H1 (cell line): ENCODE measurements around the gene SCG3.

Experiments
- ASH2L ChIP-seq: fragments of 200-600, 300-600 bp; sonication (generic); IDR thresholded peaks from one replicate; pipeline ENCODE4 v1.7.1; 2017; ENCODE audit warnings: low read length
- CBX8 ChIP-seq: fragments of 300-800, 300-1000 bp; sonication (generic); IDR thresholded peaks from 2 replicates; pipeline ENCODE4 v1.7.1; 2016; ENCODE audit warnings: low read depth, low read length, borderline replicate concordance
- CTCF ChIP-seq, 3 experiments: IDR thresholded peaks; 1 replicate in 2 of 3; 2 replicates in 1 of 3; pipeline versions ENCODE4 v1.5.1 to v1.6.1; 2011; ENCODE audit warnings: low read length in 3 of 3, mild to moderate bottlenecking in 3 of 3, inconsistent platforms in 2 of 3, low read depth in 1 of 3, moderate library complexity in 1 of 3; ENCODE audit not compliant: insufficient read depth in 1 of 3; ENCODE audit errors: control extremely low read depth in 1 of 3
- RFX5 ChIP-seq: IDR thresholded peaks from 2 replicates; pipeline ENCODE4 v1.6.1; 2011; ENCODE audit warnings: low read depth, low read length, improper control_type of control experiment, borderline replicate concordance
- RXRA ChIP-seq: IDR thresholded peaks from 2 replicates; pipeline ENCODE4 v1.6.1; 2011; ENCODE audit warnings: low read depth, mild to moderate bottlenecking, low read length, moderate library complexity; ENCODE audit not compliant: insufficient read depth
- YY1 ChIP-seq: IDR thresholded peaks from 2 replicates; pipeline ENCODE4 v1.6.1; 2011; ENCODE audit warnings: low read depth, mild to moderate bottlenecking, low read length

- TF ChIP-seq CTCF (IDR thresholded peaks at IDR 0.05; ENCODE audit: control extremely low read depth in 1 of 3, insufficient read depth in 1 of 3, low read depth in 1 of 3, low read length in 3 of 3): no peak
- no peak for TF ChIP-seq RXRA
- TF ChIP-seq YY1: no peak
- no peak for TF ChIP-seq ASH2L
- no peak for TF ChIP-seq CBX8
- no peak for TF ChIP-seq RFX5
Observed at GRCh38 chr15:51758645-51759044, 77.3 kb downstream of the SCG3 start.
